Measurements from ENCODE around the gene CRYBA2. TPM values are rescaled to one million over a fixed set of nuclear protein-coding genes. Genes with fewer than 3 reads are reported as not detected.

Gene CRYBA2
- polyA plus RNA-seq, 4 donors = not detected

DNA sequence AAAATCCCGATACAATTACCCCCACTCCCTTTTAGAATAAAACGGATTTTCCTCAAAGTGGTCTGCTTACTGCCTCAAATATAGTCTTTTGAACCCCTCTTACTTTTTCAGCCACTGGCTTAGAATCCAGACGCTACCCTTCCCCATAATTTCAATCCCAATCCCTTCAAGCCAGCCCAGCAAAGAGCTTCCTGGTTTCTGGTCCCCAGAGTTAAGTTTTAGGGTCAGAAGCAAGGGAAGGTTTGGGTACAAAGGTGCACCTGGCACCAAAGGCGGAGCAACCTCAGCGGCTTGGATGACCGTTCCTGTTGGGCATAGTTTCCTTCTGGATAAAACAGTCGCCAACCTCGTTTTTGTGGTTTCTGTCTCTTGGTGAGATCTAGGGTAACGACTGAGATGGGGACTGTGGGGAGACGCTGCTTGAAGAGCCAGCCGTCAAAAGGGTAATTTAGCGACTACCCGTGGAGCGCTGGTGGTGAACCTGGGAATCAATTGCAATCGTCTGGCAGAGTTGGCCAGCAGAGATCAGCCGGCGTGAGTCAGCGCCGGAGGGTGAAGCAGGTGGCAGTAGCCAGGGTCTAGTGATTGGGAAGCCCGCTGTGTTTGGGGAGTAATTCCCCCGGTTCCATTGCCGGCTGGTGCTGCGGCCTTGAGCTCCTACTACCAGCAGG lies 9.8 kb downstream of the CRYBA2 start:
- no peak for DNase-seq (ENCODE audit: low read depth in 4 of 4, low spot score in 3 of 4)

DNA sequence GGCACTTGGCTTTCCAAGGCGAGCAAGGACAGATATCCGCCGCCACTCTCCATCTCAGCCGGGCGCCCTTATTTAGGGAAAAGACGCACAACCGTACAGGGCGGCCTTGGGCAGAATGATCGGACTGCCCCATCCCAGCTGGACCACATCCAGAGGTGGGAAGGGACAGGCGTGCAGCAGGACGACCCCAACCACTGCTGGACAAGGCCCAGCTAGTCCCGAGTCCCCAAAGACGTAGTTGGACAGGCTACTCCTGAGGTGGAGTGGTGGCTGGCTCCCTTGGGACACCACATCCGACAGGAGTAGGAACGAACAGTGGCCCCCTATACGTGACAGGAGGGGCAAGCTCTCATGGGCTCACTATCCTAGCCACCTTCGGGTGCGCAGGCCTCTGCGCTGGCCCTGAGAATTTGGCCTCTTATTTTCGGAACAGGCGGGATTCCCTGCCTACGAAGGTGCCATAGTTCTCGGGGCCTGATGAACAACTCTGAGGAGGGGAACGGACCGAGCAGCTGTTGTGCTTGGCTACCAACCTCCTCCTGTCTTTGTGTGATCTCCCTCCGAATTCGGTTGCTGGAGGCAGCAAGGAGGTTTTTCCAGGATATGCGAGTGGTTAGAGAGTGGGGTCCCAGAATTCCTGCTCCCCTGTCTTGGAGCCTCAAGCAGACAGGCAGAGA lies 10.5 kb downstream of the CRYBA2 start:
- no peak for DNase-seq (ENCODE audit: low read depth in 4 of 4, low spot score in 3 of 4)

DNA sequence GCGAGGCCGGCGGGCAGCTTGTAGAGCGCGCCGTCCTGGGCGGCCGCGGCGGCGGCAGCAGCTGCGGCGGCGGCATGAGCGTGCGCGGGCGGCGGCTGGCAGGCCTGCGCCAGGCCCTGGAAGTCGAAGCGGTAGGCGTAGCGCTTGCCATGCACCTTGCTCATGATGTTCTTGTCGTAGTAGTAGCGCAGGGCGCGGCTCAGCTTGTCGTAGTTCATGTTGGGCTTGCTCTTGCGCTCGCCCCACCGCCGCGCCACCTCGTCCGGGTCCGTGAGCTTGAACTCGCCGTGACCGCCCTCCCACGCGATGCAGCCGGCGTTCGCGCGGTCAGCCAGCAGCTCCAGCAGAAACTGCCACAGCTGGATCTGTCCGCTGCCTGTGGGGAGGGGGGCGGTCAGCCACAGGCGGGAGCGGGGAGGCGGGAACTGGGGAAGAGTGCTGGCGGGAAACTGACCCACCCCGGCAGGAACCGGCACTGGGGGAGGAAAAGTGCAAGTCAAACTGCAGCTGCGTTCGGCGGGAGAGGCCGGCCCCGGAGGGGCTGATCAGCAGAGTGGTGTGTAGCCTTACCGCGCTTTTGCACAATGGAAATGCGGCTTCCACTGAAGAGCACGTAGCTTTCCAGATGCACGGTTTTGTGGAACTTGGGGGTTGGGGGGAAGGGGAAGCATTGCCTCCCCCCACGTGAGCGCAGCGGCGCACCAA lies 11.2 kb downstream of the CRYBA2 start:
- no peak for DNase-seq (ENCODE audit: low read depth in 4 of 4, low spot score in 3 of 4)

DNA sequence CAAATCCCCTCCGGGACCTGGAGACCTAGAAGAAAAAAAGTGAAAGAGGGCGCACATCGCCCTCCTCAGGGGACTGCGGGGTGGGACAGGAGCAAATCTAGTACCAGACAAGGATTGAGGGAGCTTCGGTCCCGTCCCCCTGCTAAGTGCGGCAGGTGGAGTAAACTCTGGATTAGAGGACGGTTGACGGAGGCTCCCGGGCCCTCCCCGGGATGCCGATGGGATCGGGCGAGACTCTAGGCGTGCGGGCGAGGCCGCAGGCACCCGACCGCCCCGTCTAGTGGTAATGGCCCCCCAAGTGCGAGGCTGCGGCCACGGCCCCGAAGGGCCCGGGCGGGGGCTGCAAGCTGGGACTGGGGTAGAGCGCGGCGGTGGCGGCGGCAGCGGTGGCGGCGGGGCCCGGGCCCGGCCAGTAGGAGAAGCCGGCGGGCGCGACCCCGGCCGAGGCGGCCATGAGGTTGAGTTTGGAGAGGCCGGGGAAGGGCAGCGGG lies 11.8 kb downstream of the CRYBA2 start:
- no peak for DNase-seq (ENCODE audit: low read depth in 4 of 4, low spot score in 3 of 4)

DNA sequence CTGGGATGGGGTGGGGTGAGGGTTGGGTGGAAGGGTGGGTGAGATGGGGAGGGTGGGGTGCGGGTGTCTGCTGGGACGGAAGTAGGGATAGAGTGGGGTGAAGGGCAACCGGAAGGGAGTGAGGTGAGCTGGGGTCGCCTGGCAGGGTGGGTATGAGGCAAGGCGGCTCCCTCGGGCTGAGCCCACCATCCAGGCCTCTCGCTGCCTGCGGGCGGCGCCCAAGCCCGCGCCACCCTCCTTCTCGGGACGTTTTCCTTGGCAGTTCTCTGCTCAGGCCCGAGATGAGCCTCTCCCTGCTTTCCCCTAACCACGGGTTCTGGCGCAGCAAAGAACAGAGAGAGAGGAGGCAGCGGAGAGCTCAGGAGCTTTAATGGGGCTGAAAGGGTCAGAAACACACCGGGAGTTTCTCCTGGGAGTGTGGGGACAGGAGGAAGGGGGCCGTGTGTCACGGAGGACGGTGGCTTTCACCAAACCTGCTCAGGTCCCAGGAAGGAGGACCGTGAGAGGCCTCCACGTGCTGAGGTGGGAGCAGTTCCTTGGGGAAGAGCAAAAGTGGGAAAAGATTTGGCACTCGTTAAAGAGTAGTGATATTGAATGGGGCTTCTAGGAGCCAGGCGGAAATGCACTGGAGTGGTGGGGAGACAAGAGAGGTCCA lies 12.4 kb downstream of the CRYBA2 start:
- no peak for DNase-seq (ENCODE audit: low read depth in 4 of 4, low spot score in 3 of 4)

DNA sequence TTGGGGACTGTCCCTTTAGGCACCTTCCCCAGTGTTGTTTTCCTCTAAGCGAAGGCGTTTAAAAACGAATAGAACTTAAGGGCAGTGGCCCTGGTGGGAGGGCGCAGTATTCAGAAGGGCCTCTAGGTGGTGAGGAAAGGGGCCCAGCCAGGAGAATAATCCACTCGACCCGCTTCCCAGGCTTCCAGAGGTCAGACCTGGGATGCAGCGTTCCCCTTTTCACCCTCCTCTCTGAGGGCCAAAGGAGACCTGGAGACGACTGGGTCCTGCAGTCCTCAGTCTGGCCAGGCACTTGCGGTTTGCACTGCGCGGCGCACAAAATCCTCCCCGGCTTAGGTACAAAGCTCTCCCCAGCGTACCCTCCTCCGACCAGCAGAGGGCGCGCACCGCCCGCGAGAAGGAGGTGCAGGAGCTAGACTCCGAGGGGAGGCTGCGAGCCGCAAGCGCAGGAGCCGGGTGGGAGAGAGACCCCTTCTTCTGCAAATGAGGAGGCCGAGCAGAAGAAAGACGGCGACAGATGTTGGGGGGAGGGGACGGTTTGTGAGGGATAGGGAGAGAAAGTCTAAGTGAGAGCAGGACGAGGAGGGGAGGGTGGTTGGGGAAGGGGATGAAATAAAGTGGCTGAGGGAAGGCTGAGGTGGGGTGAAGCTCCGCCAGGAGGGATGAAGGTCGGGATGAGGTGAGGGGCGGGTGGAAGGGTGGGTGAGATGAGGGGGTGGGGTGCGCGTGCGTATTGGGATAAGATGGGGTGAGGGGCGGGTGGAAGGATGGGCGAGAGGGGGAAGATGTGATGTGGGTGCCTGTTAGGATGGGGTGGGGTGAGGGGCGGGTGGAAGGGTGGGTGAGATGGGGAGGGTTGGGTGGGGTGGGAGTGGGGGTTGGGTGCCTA lies 13.1 kb downstream of the CRYBA2 start:
- DNase-seq (ENCODE audit: low read depth in 4 of 4, low spot score in 3 of 4) = peak; percentile 68 to 78 (median 70)

DNA sequence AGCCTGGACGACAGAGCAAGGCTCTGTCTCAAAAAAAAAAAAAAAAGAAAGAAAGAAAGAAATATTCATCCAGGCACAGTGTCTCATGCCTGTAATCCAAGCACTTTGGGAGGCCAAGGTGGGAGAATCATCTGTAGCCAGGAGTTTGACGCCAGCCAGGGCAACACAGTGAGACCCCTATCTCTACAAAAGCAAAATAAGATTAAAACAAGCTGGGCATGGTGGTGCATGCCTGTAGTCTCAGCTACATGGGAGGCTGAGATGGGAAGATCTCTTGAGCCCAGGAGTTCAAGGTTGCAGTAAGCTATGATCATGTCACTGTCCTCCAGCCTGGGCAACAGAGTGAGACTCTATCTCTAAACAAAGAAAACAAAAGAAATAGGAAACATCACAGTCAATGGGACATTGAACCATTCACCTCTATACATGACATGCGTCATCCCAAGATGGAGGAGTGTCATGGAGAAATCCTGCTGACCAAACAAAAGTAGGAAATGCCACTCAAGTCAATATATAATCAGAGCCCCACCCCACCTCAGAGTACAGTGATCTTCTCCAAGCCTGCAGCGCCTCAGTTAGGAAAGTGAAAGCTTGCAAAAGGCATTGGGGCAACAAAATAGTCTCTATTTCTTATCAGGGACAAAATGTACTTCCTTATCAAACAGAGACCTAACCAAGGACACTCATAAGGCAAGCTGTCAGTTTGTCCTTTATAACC lies 18.0 kb downstream of the CRYBA2 start:
- no peak for DNase-seq (ENCODE audit: low read depth in 4 of 4, low spot score in 3 of 4)

DNA sequence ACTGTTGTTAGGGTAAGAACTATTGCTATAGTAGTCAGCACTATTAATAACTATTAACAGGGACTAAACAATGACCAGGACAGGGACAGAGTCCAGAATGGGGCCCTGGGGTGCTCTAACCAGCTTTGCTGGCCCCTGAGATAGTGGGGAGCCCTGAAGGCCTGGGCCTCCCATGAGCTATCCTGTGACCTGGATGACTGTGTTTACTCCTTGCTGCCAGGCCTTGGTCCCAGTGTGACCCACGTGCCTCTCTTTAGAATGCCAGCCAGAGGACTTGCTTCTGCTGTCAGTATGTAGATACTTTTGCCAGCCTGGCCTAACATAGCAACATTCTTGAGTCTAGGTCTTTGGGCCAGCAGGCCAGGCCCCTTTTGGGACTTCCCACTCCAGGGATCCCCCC lies 22.3 kb downstream of the CRYBA2 start:
- DNase-seq (ENCODE audit: low read depth in 4 of 4, low spot score in 3 of 4) = no peak

DNA sequence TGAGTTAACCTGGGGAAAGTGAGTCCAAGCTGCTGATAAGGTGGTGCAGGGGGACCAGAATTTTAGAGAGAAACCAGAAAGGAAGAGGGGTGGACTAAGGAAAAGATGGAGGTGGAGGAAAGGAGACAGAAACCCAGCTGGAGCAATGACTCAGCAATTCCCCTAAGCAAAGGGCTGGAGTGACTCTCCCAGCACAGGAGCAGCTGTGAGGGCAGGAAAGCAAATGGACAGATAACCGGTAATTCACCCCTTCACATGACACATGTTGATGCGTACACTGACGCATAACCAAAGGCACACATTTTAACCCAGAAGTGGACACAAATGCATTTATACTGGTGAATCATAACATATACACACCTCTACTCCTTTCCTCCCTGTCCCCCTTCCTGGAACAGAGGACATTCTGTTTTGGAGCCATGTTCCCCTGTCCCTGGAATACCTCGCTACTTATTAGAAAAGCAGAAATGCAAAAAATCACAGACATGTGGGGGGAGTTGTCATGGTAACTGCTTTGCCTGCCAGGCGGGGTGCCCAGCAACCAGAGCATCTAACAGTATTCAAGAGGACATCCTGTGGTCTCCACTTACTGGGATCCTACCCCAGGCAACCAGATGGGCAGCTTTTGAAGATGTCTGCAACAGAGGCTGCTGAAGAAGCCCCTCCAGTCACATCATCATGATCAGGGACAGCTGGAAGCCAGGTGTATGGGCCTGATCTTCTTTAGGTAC lies 29.0 kb downstream of the CRYBA2 start:
- DNase-seq (ENCODE audit: low read depth in 4 of 4, low spot score in 3 of 4) = no peak

DNA sequence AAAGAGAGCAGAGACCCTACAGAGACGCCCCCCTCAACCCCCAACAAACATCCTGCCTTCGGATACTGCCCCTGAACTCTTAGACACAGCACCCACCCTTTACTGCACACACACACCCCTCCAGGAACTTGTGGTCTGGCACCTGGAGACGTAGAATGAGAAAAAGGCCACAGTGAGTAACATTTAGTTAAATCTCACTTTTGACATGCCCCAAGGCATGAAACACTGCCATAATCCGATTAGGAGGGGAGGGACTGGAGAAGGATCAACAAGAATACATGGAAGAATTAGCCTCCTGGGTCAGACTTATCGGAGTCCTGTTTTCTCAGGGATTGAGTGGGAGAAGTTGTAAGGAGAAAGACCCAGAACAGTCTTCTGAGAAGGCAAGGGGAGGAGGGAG lies 29.6 kb downstream of the CRYBA2 start:
- DNase-seq (ENCODE audit: low read depth in 4 of 4, low spot score in 3 of 4) = no peak

DNA sequence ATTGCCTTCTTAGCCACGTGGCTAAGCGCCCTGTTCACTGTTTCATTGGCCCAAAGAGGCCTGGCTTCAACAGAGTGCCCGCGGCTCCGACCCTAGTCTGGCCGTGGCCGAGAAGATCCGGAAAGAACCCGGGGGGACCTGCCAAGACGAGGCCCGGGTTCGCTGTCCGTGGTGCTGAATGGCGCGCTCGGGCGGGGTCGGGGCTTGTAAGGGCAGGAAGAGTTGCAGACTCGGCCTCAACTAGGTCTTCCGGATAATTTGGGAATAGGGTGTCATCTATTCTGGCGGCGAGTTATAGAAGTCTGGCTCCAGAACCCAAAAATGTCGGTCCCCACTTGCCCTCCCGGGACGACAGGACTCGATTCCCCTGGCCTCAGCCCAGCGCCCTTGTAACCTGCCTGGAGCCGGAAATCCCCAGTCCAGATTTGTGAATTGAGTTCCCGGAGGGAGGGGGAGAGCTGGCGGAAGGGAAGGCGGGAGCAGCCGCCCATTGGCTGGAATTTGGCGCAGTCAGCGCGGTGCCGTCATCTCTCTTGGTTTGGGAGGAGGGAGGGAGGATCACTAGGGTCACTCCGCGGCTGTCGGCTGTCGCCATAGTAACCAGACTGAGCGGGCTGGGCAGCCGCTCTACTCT lies 30.2 kb downstream of the CRYBA2 start:
- DNase-seq (ENCODE audit: low read depth in 4 of 4, low spot score in 3 of 4) = peak; percentile 70 to 75 (median 72)

DNA sequence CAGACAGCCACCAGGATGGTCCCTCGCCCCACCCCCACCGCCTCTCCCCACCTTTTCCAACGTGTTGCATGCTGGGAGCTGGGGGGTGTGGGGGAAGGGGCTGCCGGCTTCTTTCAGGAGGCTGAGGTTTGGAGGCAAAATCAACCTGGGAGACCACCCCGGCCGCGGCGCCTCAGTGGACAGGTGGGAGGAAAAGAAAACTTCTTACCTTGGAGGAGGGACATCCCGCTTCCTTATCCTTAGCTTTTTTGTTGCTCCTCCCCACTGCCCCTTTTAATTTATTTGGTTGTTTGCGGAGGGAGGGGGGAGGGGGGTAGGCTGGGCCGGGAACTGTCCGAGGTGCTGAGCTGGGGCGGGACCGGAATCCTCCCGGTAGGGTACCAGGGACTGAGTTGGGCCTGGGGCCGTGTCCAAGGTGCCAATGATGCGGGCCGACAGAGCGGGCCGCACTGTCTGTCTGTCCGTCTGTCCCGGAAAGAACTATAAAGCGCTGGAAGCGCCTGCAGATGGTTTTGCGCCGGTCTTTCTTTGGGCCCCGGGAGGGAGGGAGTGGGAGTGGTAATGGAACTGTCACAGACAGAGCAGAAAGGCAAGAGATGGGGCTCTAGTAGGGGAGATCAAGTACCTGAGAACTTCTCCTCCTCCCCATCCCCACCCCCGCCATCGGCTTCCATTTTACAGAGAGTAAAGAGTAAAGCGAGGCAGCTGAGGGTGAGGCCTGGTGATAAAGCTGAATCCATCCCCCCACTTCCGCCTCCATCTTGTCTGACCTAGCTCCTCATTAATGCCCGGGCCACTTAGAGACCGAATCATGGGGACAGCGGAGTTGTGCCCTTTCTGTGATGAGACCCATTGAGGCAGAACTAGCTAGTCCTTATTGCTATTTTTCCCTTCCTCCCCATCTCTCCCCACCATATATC lies 31.3 kb downstream of the CRYBA2 start:
- no peak for DNase-seq (ENCODE audit: low read depth in 4 of 4, low spot score in 3 of 4)

DNA sequence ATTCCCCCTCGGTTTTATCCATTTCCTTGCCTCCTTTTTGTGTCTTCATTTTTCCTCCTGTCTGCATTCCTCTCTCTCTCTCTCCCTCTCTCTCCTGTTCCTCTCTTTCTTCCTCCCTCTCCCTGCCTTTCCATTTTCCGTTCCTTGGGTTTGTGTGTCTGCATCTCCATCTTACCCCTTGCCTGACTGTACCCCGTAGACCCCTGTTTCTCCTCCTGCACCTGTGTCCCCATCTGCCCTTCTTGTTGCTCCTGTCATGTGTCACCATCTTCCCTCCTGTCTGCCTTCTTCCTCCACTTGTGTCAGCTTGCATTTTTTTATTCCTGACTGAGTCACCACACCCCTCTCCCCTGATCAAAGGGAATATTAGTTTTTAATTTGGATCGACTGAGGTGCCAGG lies 32.0 kb downstream of the CRYBA2 start:
- no peak for DNase-seq (ENCODE audit: low read depth in 4 of 4, low spot score in 3 of 4)

DNA sequence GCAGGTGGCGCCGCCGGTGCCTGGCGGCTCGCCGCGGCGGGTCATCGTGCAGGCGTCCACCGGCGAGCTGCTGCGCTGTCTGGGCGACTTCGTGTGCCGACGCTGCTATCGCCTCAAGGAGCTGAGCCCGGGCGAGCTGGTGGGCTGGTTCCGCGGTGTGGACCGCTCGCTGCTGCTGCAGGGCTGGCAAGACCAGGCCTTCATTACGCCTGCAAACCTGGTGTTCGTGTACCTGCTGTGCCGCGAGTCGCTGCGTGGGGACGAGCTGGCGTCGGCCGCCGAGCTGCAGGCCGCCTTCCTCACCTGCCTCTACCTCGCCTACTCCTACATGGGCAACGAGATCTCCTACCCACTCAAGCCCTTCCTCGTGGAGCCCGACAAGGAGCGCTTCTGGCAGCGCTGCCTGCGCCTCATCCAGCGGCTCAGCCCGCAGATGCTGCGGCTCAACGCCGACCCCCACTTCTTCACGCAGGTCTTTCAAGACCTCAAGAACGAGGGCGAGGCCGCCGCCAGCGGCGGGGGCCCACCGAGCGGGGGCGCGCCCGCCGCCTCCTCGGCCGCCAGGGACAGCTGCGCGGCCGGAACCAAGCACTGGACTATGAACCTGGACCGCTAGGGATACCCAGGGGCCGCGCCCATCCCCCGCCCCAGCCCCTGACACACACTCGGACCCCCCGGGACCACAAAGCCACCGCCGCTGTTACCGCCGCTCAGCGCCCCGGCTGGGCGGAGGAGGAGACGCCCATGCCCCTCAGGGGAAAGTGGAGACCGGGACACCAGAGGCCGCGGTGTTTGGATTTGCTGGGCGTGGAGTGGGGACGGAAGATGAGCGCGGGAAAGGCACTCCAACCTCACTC lies 32.7 kb downstream of the CRYBA2 start:
- no peak for DNase-seq (ENCODE audit: low read depth in 4 of 4, low spot score in 3 of 4)

DNA sequence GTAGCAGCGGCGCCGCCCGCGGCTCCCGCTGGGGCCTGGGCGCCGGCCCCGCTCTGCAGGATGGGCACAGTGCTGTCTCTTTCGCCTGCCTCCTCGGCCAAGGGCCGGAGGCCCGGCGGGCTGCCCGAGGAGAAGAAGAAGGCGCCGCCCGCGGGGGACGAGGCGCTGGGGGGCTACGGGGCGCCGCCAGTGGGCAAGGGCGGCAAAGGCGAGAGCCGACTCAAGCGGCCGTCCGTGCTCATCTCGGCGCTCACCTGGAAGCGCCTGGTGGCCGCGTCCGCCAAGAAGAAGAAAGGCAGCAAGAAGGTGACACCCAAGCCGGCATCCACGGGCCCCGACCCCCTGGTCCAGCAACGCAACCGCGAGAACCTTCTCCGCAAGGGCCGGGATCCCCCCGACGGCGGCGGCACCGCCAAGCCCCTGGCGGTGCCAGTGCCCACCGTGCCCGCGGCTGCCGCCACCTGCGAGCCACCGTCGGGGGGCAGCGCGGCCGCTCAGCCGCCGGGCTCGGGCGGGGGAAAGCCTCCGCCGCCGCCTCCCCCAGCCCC lies 33.4 kb downstream of the CRYBA2 start:
- DNase-seq (ENCODE audit: low read depth in 4 of 4, low spot score in 3 of 4) = no peak

DNA sequence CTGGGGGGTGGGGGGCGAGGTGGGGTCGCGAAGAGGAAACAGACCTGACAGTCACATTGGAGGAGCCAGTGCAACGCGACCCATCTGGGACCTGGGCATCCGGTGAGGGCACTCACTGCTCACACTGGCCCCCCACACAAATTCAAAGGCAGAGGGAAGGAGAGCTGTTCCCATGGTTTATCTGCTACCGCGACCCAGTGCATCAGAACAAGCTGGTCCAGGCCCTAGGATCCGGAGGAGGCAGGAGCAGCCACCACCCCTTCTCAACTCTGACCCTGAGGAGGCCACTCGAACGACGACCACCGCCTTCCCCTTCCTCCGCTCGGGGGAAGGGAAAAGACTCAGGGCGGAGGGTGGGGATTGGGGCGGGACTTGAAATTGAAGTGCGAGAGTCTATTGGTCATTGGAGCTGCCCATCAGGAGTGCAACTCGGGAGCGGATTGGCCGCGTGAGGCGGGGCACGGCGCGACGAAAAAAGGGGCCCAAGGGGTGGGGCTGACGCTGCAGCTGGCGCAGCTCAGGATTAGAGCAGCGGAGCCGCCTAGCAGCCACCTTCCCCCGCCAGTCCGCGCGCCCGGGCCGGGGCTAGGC lies 34.0 kb downstream of the CRYBA2 start, which contains the start of gene CDK5R2:
Gene CDK5R2, plus strand, starts transcription at position 526 of the 591 bp plus-strand sequence. CDS start 155 bp downstream, outside the sequence.
- peak; percentile 75 to 84 (median 78) for DNase-seq (ENCODE audit: low read depth in 4 of 4, low spot score in 3 of 4)
